A549 (cell line): ENCODE results near the gene BNIP5. TPM values are rescaled to one million over a fixed set of nuclear protein-coding genes. Genes with fewer than 3 reads are reported as not detected.

Experiments
- ATAC-seq, 2 experiments: fragments of 200-7000 bp in 1 of 2; fragments of >200 bp in 1 of 2; cut with Nextera tagmentation in 1 of 2; cut with Tn5 transposase in 1 of 2; 3 replicates each; pipeline versions ENCODE4 v1.8.0 to v1.9.1; 2018 to 2020; ENCODE audit warnings: mild to moderate bottlenecking in 1 of 2, moderate library complexity in 1 of 2
- CTCF ChIA-PET: fragments of 300-600 bp; sonication (Branson Sonifier 250); formaldehyde crosslinking; extraction: SDS; loops from one replicate; lab custom pipeline; 2021; ENCODE audit warnings: antibody characterized with exemption, inconsistent platforms; lab: Yijun Ruan, JAX
- POLR2A ChIA-PET: fragments of 350-600 bp; formaldehyde crosslinking; extraction: SDS; loops from one replicate; lab custom pipeline; 2021; ENCODE audit warnings: antibody characterized with exemption, inconsistent platforms; lab: Yijun Ruan, JAX
- DNase-seq, 2 experiments: peaks; one replicate each; pipeline versions ENCODE4 v3.0.0 to v3.0.0-alpha.2; 2011 to 2016; ENCODE audit warnings: low read depth in 1 of 2, low spot score in 1 of 2
- FAIRE-seq: peaks from 2 replicates; lab custom pipeline; 2011; peaks lifted over from hg19 to GRCh38; lab: Jason Lieb, UNC
- H3K27ac ChIP-seq, 2 experiments: fragments of >200 bp; sonication (Bioruptor Twin); formaldehyde crosslinking; 3 replicates each; pipeline ENCODE4 v1.5.1; 2016 to 2017
- H3K4me1 ChIP-seq: fragments of >200 bp; sonication (Bioruptor Twin); formaldehyde crosslinking; 3 replicates; pipeline ENCODE4 v1.6.1; 2016
- H3K4me2 ChIP-seq: fragments of >200 bp; sonication (Bioruptor Twin); formaldehyde crosslinking; 3 replicates; pipeline ENCODE4 v1.6.1; 2016
- H3K4me3 ChIP-seq: fragments of >200 bp; sonication (Bioruptor Twin); formaldehyde crosslinking; 3 replicates; pipeline ENCODE4 v1.5.1; 2016
- H3K9me3 ChIP-seq: fragments of >200 bp; sonication (Bioruptor Twin); formaldehyde crosslinking; 3 replicates; pipeline ENCODE4 v1.6.1; 2016
- CBX8 ChIP-seq: fragments of 200-600 bp; sonication (generic); IDR thresholded peaks from 2 replicates; pipeline ENCODE4 v1.6.1; 2016
- CEBPB ChIP-seq, 2 experiments: fragments of >200 bp in 1 of 2; sonication (Bioruptor Twin) in 1 of 2; formaldehyde crosslinking in 1 of 2; IDR thresholded peaks; 2 replicates each; pipeline ENCODE4 v1.6.1; 2012 to 2016
- CHD2 ChIP-seq: fragments of 150-350 bp; IDR thresholded peaks from 2 replicates; pipeline ENCODE4 v1.6.1; 2014; ENCODE audit warnings: low read length; ENCODE audit not compliant: partially characterized antibody
- CHD4 ChIP-seq: fragments of 200-600 bp; sonication (generic); IDR thresholded peaks from 2 replicates; pipeline ENCODE4 v1.6.1; 2016; ENCODE audit warnings: antibody characterized with exemption, mild to moderate bottlenecking, borderline replicate concordance
- EP300 ChIP-seq, 2 experiments: fragments of >200 bp; sonication (Bioruptor Twin); formaldehyde crosslinking; IDR thresholded peaks; 2 replicates in 1 of 2; 3 replicates in 1 of 2; pipeline ENCODE4 v1.6.1; 2016 to 2017
- HDAC2 ChIP-seq: fragments of 200-600 bp; sonication (generic); IDR thresholded peaks from 2 replicates; pipeline ENCODE4 v1.6.1; 2016
- HOXA7 ChIP-seq: fragments of 250-450 bp; sonication (Bioruptor Pico); IDR thresholded peaks from 2 replicates; pipeline ENCODE4 v1.5.0; 2020; ENCODE audit warnings: mild to moderate bottlenecking, moderate library complexity
- HOXB13 ChIP-seq: fragments of 250-450 bp; sonication (Bioruptor Pico); IDR thresholded peaks from 2 replicates; pipeline ENCODE4 v1.5.0; 2020; ENCODE audit warnings: low read depth, mild to moderate bottlenecking, moderate library complexity
- HOXB5 ChIP-seq: fragments of 250-450 bp; sonication (Bioruptor Pico); IDR thresholded peaks from 2 replicates; pipeline ENCODE4 v1.5.0; 2020; ENCODE audit warnings: mild to moderate bottlenecking, moderate library complexity
- KDM5A ChIP-seq: fragments of 200-600 bp; sonication (generic); IDR thresholded peaks from 2 replicates; pipeline ENCODE4 v1.6.1; 2016; ENCODE audit warnings: antibody characterized with exemption, mild to moderate bottlenecking
- MAFK ChIP-seq: fragments of 450-650 bp; IDR thresholded peaks from 2 replicates; pipeline ENCODE4 v1.6.1; 2014; ENCODE audit not compliant: partially characterized antibody
- MYC ChIP-seq: IDR thresholded peaks from 2 replicates; pipeline ENCODE4 v1.6.1; 2012; ENCODE audit warnings: mild to moderate bottlenecking, inconsistent platforms, low read length, improper control_type of control experiment, borderline replicate concordance
- NR3C1 ChIP-seq: fragments of >200 bp; sonication (Bioruptor Twin); formaldehyde crosslinking; IDR thresholded peaks from 3 replicates; pipeline ENCODE4 v1.6.1; 2017
- PHF8 ChIP-seq: fragments of 200-600 bp; sonication (generic); IDR thresholded peaks from 2 replicates; pipeline ENCODE4 v1.6.1; 2016; ENCODE audit warnings: low read depth, mild to moderate bottlenecking, antibody characterized with exemption, moderate library complexity, borderline replicate concordance
- RARB ChIP-seq: fragments of 250-450 bp; sonication (Bioruptor Pico); IDR thresholded peaks from 2 replicates; pipeline ENCODE4 v1.8.0; 2021; ENCODE audit warnings: mild to moderate bottlenecking, moderate library complexity
- RFX5 ChIP-seq: fragments of 450-650 bp; IDR thresholded peaks from 2 replicates; pipeline ENCODE4 v1.7.1; 2014; ENCODE audit warnings: antibody characterized with exemption, mild to moderate bottlenecking, moderate library complexity
- RNF2 ChIP-seq: fragments of 200-600 bp; sonication (generic); IDR thresholded peaks from 2 replicates; pipeline ENCODE4 v1.6.1; 2016; ENCODE audit warnings: low read depth, mild to moderate bottlenecking, antibody characterized with exemption, moderate library complexity, borderline replicate concordance
- SMC3 ChIP-seq: fragments of >200 bp; sonication (Bioruptor Twin); formaldehyde crosslinking; IDR thresholded peaks from 3 replicates; pipeline ENCODE4 v1.6.1; 2018; ENCODE audit warnings: inconsistent platforms
- SREBF2 ChIP-seq: fragments of 450-650 bp; IDR thresholded peaks from 2 replicates; pipeline ENCODE4 v1.6.1; 2014; ENCODE audit warnings: mild to moderate bottlenecking, moderate library complexity
- ZC3H11A ChIP-seq: fragments of 450-650 bp; IDR thresholded peaks from 2 replicates; pipeline ENCODE4 v1.6.1; 2014; ENCODE audit warnings: antibody characterized with exemption, mild to moderate bottlenecking
- ZNF302 ChIP-seq: fragments of 250-450 bp; sonication (Bioruptor Pico); IDR thresholded peaks from 2 replicates; pipeline ENCODE4 v1.9.0; 2021; ENCODE audit warnings: inconsistent platforms, mild to moderate bottlenecking, moderate library complexity
- ZSCAN20 ChIP-seq: fragments of 250-450 bp; sonication (Bioruptor Pico); IDR thresholded peaks from 2 replicates; pipeline ENCODE4 v1.8.0; 2022; ENCODE audit warnings: mild to moderate bottlenecking, moderate library complexity
- WGBS: methylation state at CpG from one replicate; pipeline ENCODE4 v1.1.6; 2017; ENCODE audit errors: missing lambda C conversion rate; 5-methylcytosine and 5-hydroxymethylcytosine counted together
- polyA plus RNA-seq, 4 experiments: library from polyadenylated mRNA; depleted of rRNA in 3 of 4; stranded (reverse); fragments of >200 nt; fragmentation: RNase III in 1 of 4; extraction: RNeasy Plus Mini Kit Qiagen cat#74134 plus additional on column Dnase treatment in 1 of 4; gene quantifications; 2 replicates in 3 of 4; 3 replicates in 1 of 4; pipeline ENCODE4 v1.2.3, GENCODE V29; 2011 to 2017
- TF ChIP-seq, protein P1 (sequence below): fragments of >200 bp; sonication (Bioruptor Twin); formaldehyde crosslinking; IDR thresholded peaks from 2 replicates; pipeline ENCODE4 v1.6.1; 2016
- TF ChIP-seq, protein P2 (sequence below): fragments of 200-600 bp; sonication (generic); IDR thresholded peaks from 2 replicates; pipeline ENCODE4 v1.6.1; 2016; ENCODE audit warnings: antibody characterized with exemption, mild to moderate bottlenecking, moderate library complexity

BNIP5 gene
- polyA plus RNA-seq, 2 of the 4 experiments (the other 2 are of a cell fraction), result not detected

DNA sequence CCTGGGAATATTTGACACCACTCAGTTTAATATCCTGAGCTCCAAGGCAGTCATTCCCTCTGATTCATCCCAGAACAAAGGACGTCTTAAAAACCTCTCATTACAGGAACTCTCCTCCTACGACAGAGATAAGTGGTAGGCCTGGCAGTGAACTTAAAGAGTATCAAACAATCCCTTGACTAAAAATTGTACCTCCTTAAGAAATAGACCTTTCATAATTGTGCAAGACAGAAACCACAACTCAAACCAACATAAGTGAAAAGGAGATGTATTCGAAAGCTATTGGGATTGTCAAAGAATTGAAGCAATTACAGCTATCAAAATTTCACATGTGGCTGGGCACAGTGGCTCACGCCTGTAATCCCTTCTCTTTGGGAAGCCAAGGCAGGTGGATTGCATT, 19.1 kb upstream of the BNIP5 start:
- no peaks in the 10 kb centered on the region for H3K4me1 ChIP-seq
- no peak overlapping the region for H3K27ac ChIP-seq
- no peak overlapping the region for H3K4me2 ChIP-seq
- 60% methylated on average over 4 of the region's 4 CpGs for WGBS
- no peak overlapping the region for H3K4me3 ChIP-seq
- DNase-seq (no peak), ATAC-seq (no peak), FAIRE-seq (no peak)
- POLR2A ChIA-PET, result no interaction called here
- CTCF ChIA-PET, result interaction anchor here (0.7 to 1.9 kb wide), 7 partner anchors 10 to 662 kb away, joined by 3 to 8 read pairs (median 3); no protein-coding TSS in a partner anchor
- H3K9me3 ChIP-seq, result no peaks in the 10 kb centered on the region
- TF ChIP-seq NR3C1 (no peak), HOXA7 (CRISPR knock-in tag) (no peak), CBX8 (no peak), HOXB13 (CRISPR knock-in tag) (no peak), KDM5A (no peak), CEBPB (IDR thresholded peaks at IDR 0.05) (no peak), RFX5 (no peak), PHF8 (no peak), EP300 (IDR thresholded peaks at IDR 0.05) (no peak), ZSCAN20 (CRISPR knock-in tag) (no peak), HOXB5 (CRISPR knock-in tag) (no peak), RARB (no peak), HDAC2 (no peak), MYC (no peak)
- TF ChIP-seq, protein P1, sequence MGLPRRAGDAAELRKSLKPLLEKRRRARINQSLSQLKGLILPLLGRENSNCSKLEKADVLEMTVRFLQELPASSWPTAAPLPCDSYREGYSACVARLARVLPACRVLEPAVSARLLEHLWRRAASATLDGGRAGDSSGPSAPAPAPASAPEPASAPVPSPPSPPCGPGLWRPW, result no peak
- TF ChIP-seq, protein P2, sequence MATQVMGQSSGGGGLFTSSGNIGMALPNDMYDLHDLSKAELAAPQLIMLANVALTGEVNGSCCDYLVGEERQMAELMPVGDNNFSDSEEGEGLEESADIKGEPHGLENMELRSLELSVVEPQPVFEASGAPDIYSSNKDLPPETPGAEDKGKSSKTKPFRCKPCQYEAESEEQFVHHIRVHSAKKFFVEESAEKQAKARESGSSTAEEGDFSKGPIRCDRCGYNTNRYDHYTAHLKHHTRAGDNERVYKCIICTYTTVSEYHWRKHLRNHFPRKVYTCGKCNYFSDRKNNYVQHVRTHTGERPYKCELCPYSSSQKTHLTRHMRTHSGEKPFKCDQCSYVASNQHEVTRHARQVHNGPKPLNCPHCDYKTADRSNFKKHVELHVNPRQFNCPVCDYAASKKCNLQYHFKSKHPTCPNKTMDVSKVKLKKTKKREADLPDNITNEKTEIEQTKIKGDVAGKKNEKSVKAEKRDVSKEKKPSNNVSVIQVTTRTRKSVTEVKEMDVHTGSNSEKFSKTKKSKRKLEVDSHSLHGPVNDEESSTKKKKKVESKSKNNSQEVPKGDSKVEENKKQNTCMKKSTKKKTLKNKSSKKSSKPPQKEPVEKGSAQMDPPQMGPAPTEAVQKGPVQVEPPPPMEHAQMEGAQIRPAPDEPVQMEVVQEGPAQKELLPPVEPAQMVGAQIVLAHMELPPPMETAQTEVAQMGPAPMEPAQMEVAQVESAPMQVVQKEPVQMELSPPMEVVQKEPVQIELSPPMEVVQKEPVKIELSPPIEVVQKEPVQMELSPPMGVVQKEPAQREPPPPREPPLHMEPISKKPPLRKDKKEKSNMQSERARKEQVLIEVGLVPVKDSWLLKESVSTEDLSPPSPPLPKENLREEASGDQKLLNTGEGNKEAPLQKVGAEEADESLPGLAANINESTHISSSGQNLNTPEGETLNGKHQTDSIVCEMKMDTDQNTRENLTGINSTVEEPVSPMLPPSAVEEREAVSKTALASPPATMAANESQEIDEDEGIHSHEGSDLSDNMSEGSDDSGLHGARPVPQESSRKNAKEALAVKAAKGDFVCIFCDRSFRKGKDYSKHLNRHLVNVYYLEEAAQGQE, result no peak

DNA sequence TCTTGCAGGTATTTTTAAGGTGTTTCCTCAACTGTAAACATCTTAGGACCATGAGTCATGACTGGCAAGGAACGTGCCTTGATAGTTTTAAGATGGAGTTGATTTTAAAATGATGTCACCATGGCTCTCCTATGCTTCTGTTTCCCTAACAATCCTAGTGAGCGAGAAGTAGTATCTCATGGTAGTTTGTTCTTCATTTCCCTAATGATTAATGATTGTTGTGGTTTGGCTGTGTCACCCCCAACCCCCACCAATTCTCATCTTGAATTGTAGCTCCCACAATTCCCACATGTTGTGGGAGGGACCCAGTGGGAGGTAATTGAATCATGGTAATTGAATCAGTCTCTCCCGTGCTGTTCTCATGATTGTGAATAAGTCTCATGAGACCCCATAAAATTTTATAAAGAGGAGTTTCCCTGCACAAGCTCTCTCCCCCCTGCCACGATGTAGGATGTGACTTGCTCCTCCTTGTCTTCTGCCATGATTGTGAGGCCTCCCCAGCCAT, 16.8 kb upstream of the BNIP5 start:
- TF ChIP-seq ZNF302 (CRISPR knock-in tag) (no peak), SMC3 (no peak), MAFK (no peak), CHD2 (no peak), SREBF2 (no peak), MYC (no peak), CHD4 (no peak), ZC3H11A (no peak), RNF2 (no peak), HOXB13 (CRISPR knock-in tag) (no peak), HOXA7 (CRISPR knock-in tag) (no peak)
- no peaks in the 10 kb centered on the region for H3K4me1 ChIP-seq
- H3K4me3 ChIP-seq, result no peak overlapping the region
- no peak for FAIRE-seq
- no peak for ATAC-seq
- CTCF ChIA-PET, result interaction anchor here (0.8 to 5.0 kb wide), 3 partner anchors 12 to 230 kb away, joined by 3 to 26 read pairs (median 3); no protein-coding TSS in a partner anchor
- DNase-seq, result no peak
- no peak overlapping the region for H3K4me2 ChIP-seq
- no peak overlapping the region for H3K27ac ChIP-seq
- WGBS, result 42% methylated on average over 4 of the region's 4 CpGs
- POLR2A ChIA-PET, result no interaction called here
- H3K9me3 ChIP-seq, result no peaks in the 10 kb centered on the region
